Tibial nerve (tissue), 4 donors: ENCODE measurements around the gene MAP3K14.

ENCODE experiments used
- EP300 ChIP-seq, 2 donors: sonication (generic); formaldehyde crosslinking; IDR thresholded peaks; one replicate each; pipeline ENCODE4 v1.6.1; 2017; ENCODE audit warnings: antibody characterized with exemption in 2 of 2, mild to moderate bottlenecking in 1 of 2
- POLR2A ChIP-seq, 2 donors: fragments of 450-650 bp; IDR thresholded peaks; one replicate each; pipeline ENCODE4 v1.6.1; 2017; ENCODE audit warnings: antibody characterized with exemption in 2 of 2, mild to moderate bottlenecking in 2 of 2, moderate library complexity in 2 of 2
- TF ChIP-seq, protein P1 (sequence below), 5 experiments: fragments of 200-600 bp in 3 of 5; fragments of 450-650 bp in 2 of 5; sonication (generic) in 3 of 5; IDR thresholded peaks; one replicate each; pipeline ENCODE4 v1.5.1; 2016 to 2019; ENCODE audit warnings: antibody characterized with exemption in 5 of 5, mild to moderate bottlenecking in 3 of 5, moderate library complexity in 2 of 5

DNA sequence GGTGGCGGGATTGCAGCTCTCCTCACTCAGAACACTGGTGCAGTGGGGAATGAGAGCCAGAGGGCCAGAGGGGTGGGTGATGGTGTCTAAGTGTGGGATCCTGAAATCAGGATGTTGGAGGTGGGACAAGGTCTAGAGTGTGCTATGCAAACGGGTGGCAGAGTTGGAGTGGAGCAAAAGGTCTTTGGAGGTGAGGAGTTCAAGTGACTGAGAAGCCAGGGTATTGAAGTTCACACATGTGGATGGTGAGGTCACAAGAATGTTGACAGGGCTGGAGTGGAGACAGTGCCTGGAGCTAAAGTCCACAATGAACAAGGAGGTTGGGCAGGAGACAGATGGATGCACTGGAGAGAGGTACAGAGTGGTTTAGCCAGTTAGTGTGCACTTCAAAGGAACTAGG, 38.3 kb upstream of the MAP3K14 start:
- TF ChIP-seq, protein P1, sequence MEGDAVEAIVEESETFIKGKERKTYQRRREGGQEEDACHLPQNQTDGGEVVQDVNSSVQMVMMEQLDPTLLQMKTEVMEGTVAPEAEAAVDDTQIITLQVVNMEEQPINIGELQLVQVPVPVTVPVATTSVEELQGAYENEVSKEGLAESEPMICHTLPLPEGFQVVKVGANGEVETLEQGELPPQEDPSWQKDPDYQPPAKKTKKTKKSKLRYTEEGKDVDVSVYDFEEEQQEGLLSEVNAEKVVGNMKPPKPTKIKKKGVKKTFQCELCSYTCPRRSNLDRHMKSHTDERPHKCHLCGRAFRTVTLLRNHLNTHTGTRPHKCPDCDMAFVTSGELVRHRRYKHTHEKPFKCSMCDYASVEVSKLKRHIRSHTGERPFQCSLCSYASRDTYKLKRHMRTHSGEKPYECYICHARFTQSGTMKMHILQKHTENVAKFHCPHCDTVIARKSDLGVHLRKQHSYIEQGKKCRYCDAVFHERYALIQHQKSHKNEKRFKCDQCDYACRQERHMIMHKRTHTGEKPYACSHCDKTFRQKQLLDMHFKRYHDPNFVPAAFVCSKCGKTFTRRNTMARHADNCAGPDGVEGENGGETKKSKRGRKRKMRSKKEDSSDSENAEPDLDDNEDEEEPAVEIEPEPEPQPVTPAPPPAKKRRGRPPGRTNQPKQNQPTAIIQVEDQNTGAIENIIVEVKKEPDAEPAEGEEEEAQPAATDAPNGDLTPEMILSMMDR (IDR thresholded peaks at IDR 0.05), result no peak
- TF ChIP-seq POLR2A (IDR thresholded peaks at IDR 0.05), result no peak
- no peak for TF ChIP-seq EP300 (IDR thresholded peaks at IDR 0.05)
